ENCODE measurements around the gene PSD2.

Gene PSD2

DNA sequence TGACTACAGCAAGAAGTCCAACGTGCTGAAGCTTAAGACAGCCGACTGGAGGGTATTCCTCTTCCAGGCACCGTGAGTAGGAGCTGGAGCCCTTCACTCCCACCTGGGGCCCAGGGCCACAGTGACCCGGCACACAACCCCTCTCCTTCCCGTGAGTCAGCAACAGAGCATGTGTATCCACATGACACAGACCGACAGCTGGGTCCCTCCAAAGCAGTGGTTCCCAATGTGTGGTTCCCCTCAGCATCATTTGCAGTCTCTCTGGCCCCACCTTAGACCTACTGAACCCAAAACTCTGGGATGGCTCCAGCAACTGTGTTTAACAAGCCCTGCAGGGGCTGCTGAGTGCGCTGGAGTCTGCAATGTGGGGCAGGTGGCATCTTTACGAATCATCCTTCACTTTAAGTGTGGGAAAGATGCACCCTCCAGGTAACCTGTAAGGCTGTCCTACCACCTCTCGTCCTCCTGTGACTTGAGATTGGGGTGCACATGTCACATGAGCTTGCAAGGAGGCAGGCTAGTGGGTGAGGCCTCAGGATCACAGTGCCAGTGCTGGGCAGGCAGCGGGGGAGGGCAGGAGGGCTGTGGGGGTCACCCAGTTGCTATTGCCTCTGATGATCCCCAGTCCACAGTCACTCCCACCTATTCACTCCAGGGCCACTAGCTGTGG is 42.2 kb downstream of the PSD2 start:
- no peak for DNase-seq (ENCODE audit: low spot score)

GRCh38 chr5:139838381-139839197 is 43.0 kb downstream of the PSD2 start:
- DNase-seq (ENCODE audit: low spot score) = no peak

DNA sequence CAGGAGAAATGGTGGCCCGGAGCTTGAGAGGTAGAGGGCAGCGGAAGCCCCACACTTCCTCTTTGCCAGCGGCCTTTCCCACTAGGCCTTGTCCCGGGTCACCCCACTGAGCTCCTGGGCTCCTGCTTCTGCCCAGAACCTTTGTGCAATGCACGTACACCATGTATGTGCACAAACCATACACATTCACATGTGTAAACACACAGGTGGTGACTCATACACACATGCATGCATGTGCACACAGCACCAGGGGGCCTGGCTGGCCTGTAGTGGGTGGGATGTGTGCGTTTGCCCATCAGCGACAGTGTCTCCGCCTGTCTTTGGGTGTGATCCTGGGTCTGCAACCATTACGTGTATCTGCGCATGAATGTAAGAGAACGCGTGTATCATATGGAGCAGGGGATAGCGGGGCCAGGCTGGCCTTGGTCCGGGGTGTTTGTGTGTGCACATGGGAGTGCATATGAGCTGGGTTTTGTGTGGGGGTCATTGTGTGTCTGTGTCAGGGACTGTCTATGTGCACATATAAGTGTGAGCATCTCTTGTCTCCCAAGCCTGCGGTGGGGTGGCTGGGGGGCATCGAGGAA is 43.7 kb downstream of the PSD2 start:
- DNase-seq (ENCODE audit: low spot score) = no peak

DNA sequence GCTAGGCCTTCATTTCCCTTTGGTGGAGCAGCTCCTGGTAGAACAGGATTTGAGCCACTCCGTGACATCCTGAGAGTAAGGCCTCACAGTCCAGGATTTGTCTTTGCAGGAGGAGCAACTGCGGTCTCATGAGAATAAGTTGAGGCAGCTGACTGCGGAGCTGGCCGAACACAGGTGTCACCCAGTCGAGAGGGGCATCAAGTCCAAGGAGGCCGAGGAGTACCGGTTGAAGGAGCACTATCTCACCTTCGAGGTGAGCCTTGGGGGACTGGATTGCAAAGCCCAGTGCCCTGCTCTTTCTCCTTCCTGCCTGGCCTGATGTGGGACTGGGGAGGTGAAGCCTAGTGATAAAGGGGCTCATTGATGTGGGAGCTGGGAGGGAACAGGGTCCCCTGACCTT is 44.3 kb downstream of the PSD2 start:
- DNase-seq (ENCODE audit: low spot score) = no peak

- DNase-seq (ENCODE audit: low spot score) = no peak
Measured at GRCh38 chr5:139841549-139841948, 45.9 kb downstream of the PSD2 start.

DNA sequence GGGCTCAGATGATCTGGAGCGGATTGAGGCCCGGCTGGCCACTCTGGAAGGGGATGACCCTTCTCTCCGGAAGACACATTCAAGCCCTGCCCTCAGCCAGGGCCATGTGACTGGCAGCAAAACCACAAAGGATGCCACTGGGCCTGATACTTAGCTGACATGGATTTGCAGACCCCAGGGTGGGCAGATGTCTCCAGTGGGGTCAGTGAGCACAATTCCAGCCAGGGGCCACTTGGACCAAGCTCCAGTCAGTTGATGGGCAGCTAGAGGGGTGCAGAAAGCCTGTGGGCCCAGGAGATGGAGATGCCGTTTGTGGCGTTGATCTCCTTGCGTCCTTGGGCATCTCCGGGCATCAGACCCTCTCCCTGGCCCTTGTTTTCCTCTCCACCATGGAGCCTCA is 46.7 kb downstream of the PSD2 start:
- DNase-seq (ENCODE audit: low spot score) = no peak

GRCh38 chr5:139843991-139844390 is 48.4 kb downstream of the PSD2 start:
- no peak for DNase-seq (ENCODE audit: low spot score)

DNA sequence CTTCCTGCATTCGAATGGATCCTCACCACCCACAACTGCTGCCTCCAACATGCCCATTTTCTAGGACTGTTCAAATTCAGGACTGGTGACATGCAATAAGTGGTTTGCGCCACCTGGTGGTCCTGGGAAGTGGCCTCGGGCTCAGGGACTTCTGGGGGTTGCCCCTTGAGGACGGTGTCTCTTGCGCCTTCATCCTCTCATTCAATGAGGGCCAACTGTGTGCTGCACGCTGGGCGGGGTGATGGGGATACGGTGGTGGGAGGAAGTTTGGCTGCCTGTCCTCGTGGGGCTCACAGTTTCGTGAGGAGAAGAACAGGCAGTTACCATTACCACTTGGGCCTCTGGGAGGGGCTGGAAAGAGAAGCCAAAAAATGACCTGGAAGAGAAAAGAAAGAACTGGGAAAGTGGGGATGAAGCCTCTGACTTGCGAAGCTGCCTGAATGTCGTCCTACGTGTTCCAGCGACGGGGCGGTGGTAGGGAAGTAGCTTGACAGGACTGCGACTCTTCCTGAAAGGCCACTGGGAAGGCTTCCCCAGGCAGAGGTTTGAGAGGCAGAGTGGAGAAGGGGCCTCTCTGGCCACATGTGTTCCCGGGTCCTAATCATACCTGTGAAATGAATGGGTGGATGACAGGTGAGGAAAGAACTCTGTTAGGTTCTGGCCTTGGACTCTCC is 49.0 kb downstream of the PSD2 start:
- peak; percentile 80 for DNase-seq (ENCODE audit: low spot score)

DNA sequence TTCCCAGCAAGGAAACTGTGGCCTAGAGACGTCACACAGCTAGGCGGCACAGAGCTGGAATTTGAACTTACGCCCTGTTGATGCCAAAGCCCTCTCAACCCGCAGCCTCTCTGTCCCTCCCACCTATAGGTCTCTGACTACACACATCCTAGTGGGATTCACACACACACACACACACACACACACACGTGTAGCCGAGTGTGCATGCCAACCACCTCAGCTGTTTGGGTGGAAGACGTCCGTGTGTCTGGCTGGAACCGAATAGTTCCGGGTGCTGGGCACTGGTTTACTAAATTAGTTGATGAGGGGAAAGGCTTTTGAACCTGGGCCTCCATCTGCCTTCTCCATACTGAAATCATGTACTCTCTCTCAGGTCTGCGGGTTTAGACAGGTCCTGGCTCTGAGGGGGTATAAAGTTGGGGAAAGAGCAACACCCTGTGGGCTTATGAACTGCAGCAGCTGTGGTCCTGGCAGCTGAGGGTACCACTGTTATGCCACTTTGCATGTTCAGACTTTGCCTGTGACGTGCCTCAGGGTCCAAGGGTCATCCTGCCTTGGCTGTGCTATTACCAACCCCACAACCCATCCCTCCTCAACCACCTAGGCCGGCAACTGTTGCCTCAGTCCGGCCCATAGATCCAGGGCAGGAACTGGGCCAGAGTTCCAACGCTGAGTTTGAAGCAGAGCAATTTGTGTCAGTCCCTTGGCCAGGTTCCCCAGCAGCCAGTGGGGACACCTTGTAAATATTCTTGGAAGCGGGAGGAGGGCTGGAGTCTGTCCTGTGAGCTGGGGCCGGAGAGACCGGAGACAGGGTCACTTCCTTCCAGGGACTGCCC is 50.5 kb downstream of the PSD2 start:
- peak; percentile 61 for DNase-seq (ENCODE audit: low spot score)

DNA sequence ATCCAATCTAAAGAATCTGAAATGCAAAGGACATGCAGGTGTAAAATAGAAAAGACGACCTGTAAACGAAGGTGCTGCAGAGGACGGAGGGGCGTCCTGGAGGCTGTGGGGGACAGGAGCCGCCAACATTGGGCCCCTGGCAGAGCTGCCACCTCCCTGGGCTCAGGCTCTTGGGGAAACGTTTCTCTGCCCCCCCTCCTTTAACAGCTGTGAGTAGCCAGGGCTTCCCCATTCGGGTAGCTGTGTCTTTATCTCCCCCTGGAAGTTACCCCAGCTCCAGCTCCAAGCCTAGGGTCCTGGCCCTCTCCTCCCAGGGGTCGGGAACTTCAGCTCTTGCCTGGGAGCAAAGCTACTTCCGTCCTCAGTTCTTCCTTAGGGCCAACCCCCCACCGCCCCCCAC is 51.5 kb downstream of the PSD2 start:
- no peak for DNase-seq (ENCODE audit: low spot score)

GRCh38 chr5:139847790-139848507 is 52.3 kb downstream of the PSD2 start:
- peak; percentile 68 for DNase-seq (ENCODE audit: low spot score)

DNA sequence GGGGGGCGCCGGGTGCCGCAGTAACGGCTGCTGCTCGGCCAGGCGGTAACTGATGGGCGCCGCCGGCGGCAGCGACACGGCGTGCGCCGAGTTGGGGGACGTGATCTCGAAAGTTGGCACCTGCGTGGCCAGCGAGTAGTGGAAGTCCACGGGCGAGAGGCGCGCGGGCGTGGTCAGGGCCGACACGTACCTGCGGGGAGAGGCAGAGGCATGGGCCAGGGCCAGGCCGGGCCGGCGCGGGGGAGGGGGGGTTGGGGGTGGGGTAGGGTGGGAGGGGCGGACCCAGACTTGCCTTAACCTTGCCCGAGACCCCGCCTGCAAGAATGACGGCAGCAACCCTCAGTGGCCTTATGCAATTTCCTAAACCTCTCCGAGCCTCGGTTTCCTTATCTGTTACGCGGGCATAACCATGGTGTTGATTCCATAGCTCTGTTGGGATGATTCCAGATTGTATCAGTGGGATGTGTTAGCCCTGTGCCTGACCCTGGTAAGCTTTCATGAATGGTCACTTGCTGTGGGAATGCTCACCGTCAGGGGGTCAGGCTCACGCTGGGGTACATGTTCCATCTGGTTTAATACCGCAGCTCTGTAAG is 53.0 kb downstream of the PSD2 start:
- DNase-seq (ENCODE audit: low spot score) = no peak

DNA sequence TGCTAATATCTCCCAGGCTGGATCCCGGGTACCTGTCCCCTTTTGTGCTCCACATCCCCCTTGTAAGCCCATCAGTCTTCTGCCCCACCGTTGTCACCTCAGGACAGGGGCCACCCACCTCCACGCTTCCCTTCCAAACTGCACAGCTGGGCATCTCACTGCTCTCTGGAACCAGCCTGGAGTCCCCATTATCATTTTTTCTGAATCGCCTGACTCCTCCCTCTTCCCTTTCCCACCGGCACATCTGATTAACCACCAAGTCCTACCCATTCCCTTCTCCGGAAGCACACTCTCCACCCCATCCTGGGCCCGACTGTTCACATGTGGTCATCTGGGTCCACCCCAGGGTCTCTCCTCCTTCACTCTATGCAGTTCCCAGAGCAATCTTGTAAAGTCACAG is 53.9 kb downstream of the PSD2 start:
- DNase-seq (ENCODE audit: low spot score) = peak; percentile 37

GRCh38 chr5:139849942-139850341 is 54.3 kb downstream of the PSD2 start:
- DNase-seq (ENCODE audit: low spot score) = peak; percentile 67

DNA sequence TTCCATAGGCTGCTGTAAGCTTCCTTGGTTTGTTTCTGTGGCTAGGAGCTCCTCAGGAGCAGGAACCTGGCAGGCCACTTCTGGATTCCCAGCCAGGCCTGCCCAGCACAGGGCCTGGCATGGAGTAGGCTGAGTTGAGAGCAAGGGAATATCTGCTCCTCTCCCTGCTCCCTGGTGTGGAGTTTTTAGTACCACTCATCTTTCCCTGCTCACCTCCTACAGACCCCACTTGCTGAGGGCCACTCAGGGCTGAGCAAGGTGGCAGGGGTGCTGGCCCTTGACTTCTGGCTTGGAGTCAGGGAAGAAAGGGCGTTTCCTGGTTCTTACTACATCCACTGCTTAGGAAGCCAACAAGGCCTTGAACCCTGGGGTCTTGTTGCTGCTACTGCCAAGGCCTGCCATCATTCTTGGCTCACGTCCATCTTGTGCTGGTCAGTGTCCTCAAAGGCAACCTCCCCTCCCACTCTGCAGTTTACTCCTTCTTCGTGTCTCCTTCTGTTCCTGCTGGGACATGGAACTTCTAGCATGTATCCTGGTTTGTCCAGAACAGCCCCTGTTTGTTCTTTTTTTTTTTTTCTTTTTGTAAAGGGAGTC is 54.9 kb downstream of the PSD2 start:
- no peak for DNase-seq (ENCODE audit: low spot score)

DNA sequence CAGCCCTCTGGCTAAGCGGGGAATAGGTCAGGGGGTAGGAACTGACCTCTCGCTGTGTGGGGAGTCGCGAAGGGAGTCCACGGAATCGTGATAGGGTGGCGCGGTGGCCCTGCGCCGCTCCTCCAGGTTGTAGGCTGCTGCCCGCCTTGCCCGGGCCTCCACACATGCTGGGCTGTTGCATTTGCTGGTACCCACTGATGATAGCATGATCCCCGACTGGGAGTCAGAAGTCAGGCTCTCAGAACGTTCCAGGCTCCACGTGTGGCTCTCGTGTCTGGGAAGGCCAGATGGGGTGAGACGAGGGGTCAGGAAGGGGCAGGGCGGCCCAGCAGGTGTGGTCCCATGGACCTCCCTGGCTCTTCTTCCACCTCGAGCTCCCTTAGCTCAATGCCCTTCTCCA is 56.0 kb downstream of the PSD2 start:
- no peak for DNase-seq (ENCODE audit: low spot score)

GRCh38 chr5:139852696-139853095 is 57.1 kb downstream of the PSD2 start:
- DNase-seq (ENCODE audit: low spot score) = no peak

GRCh38 chr5:139854029-139854605 is 58.5 kb downstream of the PSD2 start:
- no peak for DNase-seq (ENCODE audit: low spot score)

GRCh38 chr5:139854953-139855352 is 59.3 kb downstream of the PSD2 start:
- no peak for DNase-seq (ENCODE audit: low spot score)

GRCh38 chr5:139855451-139855850 is 59.8 kb downstream of the PSD2 start:
- no peak for DNase-seq (ENCODE audit: low spot score)
